ENCODE measurements around the gene CD82.

The CD82 gene, protein sequence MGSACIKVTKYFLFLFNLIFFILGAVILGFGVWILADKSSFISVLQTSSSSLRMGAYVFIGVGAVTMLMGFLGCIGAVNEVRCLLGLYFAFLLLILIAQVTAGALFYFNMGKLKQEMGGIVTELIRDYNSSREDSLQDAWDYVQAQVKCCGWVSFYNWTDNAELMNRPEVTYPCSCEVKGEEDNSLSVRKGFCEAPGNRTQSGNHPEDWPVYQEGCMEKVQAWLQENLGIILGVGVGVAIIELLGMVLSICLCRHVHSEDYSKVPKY

DNA sequence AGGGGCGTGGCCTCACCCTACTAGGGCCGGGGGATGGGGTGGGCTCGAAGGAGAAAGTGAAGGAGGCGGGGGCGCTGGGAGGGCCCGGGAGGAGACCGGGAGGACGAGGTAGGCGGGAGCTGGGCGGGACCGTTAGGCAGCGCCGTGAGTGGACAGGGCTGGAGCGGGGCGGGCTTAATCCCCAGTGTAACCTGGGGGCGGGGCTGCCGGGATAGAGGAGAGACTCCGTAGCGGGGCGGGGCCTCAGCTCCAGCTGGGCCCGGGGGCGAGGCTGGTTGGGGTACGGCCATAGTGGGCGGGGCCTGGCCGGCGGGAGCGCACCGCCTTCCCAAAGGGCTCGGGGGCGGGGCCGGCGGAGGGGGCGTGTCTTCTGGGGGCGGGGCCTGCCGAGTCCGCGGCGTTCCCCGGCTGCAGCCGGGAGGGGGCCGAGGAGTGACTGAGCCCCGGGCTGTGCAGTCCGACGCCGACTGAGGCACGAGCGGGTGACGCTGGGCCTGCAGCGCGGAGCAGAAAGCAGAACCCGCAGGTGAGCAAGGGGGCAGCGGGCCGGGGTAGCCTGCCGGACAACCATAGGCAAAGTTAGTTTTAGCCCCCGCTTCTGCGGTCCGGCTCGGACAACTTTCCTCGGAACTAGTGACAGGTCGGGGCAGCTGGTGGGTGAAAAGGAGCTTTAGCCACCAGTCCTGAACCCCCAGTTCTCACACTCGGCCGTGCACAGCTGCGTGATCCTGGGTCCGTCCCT, at the start of gene CD82:
TSS of gene CD82 (plus strand) at position 453 of the 742 bp plus-strand sequence. CDS start 29,000 bp downstream, outside the sequence.
- no peaks in the 10 kb centered on the region for H3K79me2 ChIP-seq
- H3K27me3 ChIP-seq (ENCODE audit: control insufficient read depth, insufficient read depth, low read length): no peaks in the 10 kb centered on the region
- peak within 1 kb of the TSS; percentile 90 for H2AFZ ChIP-seq
- peak within 1 kb of the TSS; percentile 85 for H3K27ac ChIP-seq
- TF ChIP-seq, protein P1, sequence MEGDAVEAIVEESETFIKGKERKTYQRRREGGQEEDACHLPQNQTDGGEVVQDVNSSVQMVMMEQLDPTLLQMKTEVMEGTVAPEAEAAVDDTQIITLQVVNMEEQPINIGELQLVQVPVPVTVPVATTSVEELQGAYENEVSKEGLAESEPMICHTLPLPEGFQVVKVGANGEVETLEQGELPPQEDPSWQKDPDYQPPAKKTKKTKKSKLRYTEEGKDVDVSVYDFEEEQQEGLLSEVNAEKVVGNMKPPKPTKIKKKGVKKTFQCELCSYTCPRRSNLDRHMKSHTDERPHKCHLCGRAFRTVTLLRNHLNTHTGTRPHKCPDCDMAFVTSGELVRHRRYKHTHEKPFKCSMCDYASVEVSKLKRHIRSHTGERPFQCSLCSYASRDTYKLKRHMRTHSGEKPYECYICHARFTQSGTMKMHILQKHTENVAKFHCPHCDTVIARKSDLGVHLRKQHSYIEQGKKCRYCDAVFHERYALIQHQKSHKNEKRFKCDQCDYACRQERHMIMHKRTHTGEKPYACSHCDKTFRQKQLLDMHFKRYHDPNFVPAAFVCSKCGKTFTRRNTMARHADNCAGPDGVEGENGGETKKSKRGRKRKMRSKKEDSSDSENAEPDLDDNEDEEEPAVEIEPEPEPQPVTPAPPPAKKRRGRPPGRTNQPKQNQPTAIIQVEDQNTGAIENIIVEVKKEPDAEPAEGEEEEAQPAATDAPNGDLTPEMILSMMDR (IDR thresholded peaks at IDR 0.05): peak; percentile 10
- no peaks in the 10 kb centered on the region for H3K36me3 ChIP-seq (ENCODE audit: control insufficient read depth, insufficient read depth, low read length)
- peak within 1 kb of the TSS; percentile 80 for H3K4me2 ChIP-seq (ENCODE audit: low read length)
- H3K4me3 ChIP-seq (ENCODE audit: low read depth, low read length): peak within 1 kb of the TSS; percentile 52
- peaks cover 7% of the 10 kb centered on the region for H3K4me1 ChIP-seq
- no peaks in the 10 kb centered on the region for H3K9me3 ChIP-seq (ENCODE audit: control insufficient read depth, low read length)
- peak within 1 kb of the TSS; percentile 37 for H3K9ac ChIP-seq

DNA sequence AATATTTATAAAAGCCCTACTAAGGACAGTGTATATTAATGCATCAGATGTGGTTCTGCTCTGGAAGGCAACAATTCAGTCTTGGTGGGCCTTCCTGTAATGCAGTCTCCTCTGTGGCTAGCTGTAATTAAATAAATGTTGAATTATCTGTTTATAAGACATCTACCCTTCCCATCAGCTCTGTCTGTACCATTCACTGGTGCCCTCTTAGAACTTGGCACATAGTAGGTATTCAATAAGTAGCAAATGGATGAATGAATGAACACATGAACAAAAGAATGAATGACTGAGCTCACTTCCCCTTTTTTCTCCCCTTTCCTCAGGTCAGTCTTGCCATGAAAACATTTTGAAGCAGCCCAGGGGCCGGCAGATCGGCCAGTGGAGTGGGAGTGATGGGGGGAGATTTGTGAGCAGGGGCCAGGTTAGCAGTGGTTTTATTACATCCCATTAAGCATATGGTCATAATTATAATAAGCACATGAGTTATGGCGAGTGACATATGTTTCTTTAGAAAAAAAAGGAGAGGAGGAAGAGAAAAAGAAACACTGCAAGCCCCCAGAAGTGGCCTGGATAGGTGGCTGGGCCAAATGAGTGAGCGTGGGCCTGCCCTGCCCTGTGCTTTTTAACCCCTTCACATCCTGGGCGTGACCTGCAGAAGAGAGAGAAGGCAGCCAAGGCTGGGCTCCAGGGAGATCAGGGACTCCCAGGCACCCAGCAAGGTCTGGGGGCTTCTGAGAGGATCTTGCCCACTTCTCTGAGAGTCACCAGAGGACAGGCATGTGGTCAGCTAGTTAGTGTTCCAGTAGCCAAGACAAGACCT, 48.6 kb upstream of the CD82 start:
- Histone ChIP-seq H3K36me3 (ENCODE audit: control insufficient read depth, insufficient read depth, low read length) (no peaks in the 10 kb centered on the region), H3K4me2 (ENCODE audit: low read length) (no peak overlapping the region), H3K9me3 (ENCODE audit: control insufficient read depth, low read length) (no peaks in the 10 kb centered on the region), H3K9ac (no peak overlapping the region), H3K79me2 (no peaks in the 10 kb centered on the region), H3K27me3 (ENCODE audit: control insufficient read depth, insufficient read depth, low read length) (no peaks in the 10 kb centered on the region), H3K4me1 (no peaks in the 10 kb centered on the region), H2AFZ (no peak overlapping the region), H3K4me3 (ENCODE audit: low read depth, low read length) (no peak overlapping the region), H3K27ac (no peak overlapping the region)
- TF ChIP-seq, protein P1 (IDR thresholded peaks at IDR 0.05): no peak

DNA sequence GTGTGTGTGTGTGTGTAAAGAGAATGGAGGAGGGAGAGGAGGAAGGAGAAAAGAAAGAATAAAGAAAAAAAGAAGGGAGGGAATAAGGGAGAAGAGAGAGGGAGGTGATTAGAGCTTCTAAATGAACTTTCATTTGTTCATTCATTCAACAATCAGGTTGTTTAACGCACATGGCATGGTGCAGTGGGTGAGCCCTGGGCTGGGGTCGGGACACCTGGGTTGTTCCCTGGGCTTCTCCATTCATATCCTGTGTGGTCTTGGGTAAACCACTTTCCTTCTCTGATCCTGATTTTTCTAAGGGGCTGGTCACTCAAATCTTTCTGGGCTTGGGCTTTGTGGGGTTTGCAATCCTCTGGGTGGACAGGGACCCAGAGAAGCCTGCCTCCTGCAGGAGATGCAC, 47.9 kb upstream of the CD82 start:
- no peaks in the 10 kb centered on the region for H3K36me3 ChIP-seq (ENCODE audit: control insufficient read depth, insufficient read depth, low read length)
- TF ChIP-seq, protein P1 (IDR thresholded peaks at IDR 0.05): no peak
- no peak overlapping the region for H3K4me3 ChIP-seq (ENCODE audit: low read depth, low read length)
- H3K27ac ChIP-seq: no peak overlapping the region
- no peak overlapping the region for H3K9ac ChIP-seq
- H3K9me3 ChIP-seq (ENCODE audit: control insufficient read depth, low read length): no peaks in the 10 kb centered on the region
- no peak overlapping the region for H2AFZ ChIP-seq
- H3K27me3 ChIP-seq (ENCODE audit: control insufficient read depth, insufficient read depth, low read length): no peaks in the 10 kb centered on the region
- no peaks in the 10 kb centered on the region for H3K79me2 ChIP-seq
- H3K4me2 ChIP-seq (ENCODE audit: low read length): no peak overlapping the region
- no peaks in the 10 kb centered on the region for H3K4me1 ChIP-seq

DNA sequence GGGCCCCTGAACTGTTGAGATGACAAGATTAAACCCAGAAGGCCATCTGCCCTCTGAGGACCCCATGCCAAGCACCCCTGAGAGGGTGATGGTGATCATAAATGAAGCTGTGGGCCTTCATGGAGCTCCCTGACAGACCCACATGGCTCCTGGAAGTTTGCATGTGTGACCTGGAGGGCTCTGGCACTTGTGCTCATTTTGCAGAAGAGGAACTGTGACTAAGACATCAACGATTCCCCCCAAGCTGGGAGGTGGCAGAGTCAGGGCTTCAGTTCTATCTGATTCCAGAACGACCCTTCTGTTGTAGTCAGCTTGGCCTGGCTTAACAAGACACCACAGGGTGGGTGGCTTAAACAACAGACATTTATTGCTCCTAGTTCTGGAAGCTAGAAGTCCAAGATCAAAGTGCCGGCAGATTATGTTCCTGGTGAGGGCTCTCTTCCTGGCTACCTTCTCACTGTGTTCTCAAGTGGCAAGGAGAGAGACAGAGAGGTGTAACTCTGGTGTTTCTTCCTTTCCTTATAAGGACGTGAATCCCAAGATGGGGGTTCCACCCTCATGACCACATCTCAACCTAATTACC, 46.4 kb upstream of the CD82 start:
- no peak overlapping the region for H3K27ac ChIP-seq
- no peak overlapping the region for H2AFZ ChIP-seq
- no peaks in the 10 kb centered on the region for H3K4me1 ChIP-seq
- no peaks in the 10 kb centered on the region for H3K36me3 ChIP-seq (ENCODE audit: control insufficient read depth, insufficient read depth, low read length)
- H3K9me3 ChIP-seq (ENCODE audit: control insufficient read depth, low read length): no peaks in the 10 kb centered on the region
- H3K9ac ChIP-seq: no peak overlapping the region
- no peak overlapping the region for H3K4me3 ChIP-seq (ENCODE audit: low read depth, low read length)
- no peak overlapping the region for H3K4me2 ChIP-seq (ENCODE audit: low read length)
- no peaks in the 10 kb centered on the region for H3K79me2 ChIP-seq
- H3K27me3 ChIP-seq (ENCODE audit: control insufficient read depth, insufficient read depth, low read length): no peaks in the 10 kb centered on the region
- TF ChIP-seq, protein P1 (IDR thresholded peaks at IDR 0.05): no peak
